GM12874 (cell line): ENCODE measurements around the gene UVRAG.

ENCODE experiments used
- TF ChIP-seq, protein P1 (sequence below): IDR thresholded peaks from 2 replicates; pipeline ENCODE4 v1.5.1; 2011; ENCODE audit warnings: low read depth, mild to moderate bottlenecking, control low read depth, low read length, moderate library complexity; ENCODE audit not compliant: insufficient read depth

Gene UVRAG

DNA sequence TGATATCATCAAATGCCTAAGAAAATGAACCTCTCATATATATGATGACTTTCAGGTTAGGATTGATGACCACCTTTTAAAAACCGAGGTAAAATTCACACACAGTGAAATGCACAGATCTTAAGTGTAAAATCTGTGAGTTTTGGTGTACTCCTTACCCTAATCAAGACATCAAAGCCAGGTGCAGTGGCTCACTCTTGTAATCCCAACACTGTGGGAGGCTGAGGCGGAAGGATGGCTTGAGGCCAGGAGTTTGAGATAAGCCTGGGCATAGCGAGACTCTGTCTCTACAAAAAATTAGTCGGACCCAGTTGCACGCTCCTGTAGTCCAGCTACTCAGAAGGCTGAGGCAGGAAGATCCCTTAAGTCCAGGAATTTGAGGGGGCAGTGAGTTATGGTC is 140.4 kb downstream of the UVRAG start:
- TF ChIP-seq, protein P1, sequence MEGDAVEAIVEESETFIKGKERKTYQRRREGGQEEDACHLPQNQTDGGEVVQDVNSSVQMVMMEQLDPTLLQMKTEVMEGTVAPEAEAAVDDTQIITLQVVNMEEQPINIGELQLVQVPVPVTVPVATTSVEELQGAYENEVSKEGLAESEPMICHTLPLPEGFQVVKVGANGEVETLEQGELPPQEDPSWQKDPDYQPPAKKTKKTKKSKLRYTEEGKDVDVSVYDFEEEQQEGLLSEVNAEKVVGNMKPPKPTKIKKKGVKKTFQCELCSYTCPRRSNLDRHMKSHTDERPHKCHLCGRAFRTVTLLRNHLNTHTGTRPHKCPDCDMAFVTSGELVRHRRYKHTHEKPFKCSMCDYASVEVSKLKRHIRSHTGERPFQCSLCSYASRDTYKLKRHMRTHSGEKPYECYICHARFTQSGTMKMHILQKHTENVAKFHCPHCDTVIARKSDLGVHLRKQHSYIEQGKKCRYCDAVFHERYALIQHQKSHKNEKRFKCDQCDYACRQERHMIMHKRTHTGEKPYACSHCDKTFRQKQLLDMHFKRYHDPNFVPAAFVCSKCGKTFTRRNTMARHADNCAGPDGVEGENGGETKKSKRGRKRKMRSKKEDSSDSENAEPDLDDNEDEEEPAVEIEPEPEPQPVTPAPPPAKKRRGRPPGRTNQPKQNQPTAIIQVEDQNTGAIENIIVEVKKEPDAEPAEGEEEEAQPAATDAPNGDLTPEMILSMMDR: no peak

DNA sequence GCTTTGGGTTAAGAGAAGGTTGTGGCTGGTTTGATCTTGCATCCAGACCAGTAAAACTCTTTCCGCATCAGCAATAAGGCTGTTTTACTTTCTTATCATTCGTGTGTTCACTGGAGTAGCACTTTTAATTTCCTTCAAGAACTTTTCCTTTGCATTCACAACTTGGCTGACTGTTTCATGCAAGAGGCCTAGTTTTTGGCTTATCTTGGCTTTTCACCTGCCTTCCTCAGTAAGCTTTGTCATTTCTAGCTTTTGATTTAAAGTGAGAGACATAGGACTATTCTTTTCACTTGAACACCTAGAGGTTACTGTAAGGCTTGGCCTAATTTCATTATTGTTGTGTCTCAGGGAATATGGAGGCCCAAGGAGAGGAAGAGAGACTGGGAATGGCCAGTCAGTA is 144.5 kb downstream of the UVRAG start:
- TF ChIP-seq, protein P1: no peak

DNA sequence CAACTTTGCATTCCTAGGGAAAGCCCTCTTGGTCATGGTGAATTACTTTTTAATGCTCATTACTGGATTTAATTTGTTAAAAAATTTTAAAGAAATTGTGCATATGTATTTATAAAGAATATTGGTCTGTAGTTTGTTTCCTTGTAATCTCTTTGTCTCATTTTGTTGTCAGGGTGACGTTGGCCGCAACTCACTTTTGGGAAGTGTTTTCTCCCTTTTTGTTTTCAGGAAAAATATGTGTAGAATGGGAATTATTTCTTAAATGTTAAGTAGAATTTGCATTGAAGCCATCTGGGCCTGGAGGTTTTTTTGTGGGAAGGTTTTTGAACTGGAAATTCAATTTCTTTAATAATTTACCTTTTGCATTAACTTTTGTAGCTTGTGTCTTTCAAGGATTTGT is 149.1 kb downstream of the UVRAG start:
- TF ChIP-seq, protein P1: no peak

DNA sequence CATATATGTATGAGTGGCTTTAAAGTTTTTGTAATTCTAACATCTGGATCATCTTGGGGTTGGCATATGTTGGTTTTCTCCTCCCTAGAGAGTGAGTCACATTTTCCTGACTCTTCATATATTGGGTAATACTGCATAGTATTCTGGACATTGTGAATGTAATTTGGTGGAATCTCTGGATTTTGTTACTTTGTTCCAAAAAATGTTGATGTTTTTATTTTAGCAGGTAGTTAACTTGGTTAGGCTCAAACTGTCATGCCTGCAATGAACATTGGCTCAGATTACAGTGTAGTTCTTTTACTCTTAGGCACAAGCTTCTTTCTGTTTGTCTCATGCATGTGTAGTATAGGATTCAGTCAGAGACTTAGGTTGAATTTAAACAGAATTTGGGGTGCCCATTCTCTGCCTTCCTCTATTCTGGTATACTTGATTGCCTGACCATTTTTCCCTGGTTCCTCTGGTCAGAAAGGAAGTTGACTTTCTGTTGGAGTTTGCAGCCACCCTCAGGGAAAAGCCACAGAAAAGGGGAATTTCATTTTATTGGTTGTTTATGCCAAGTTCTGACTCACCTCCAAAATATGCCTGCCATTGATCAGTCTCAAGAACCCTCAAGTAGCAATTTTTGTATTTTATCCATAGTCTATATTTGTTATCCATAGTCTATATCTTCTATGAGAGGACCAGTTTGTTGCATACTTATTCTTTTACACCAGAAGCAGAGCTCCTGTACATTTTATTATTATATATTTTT is 151.7 kb downstream of the UVRAG start:
- TF ChIP-seq, protein P1: no peak

DNA sequence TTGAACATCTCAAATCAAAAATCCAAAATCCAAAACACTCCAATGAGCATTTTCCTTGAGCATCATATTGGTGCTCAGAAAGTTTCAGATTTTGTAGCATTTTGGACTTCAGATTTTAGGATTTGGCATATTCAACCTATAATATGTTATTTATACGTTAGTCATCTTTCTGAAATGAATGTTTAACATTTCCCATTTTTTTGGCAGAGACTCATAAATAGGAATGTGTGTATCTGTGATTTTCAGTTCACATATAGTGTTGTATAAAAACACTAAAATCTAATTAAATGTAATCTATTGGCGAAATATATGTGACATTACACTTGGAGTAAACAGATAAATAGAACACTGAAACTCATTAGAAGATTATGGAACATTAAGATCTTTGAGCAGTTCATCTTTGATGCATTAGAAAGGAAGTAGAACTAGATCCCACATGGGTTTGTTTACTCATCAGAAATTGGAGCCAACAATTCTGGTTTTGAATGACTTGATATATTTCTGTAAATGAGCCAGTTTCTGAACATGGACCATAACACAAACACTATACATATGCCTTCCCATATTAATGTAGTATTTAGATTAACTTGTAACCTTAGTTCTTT is 153.1 kb downstream of the UVRAG start:
- TF ChIP-seq, protein P1: no peak

DNA sequence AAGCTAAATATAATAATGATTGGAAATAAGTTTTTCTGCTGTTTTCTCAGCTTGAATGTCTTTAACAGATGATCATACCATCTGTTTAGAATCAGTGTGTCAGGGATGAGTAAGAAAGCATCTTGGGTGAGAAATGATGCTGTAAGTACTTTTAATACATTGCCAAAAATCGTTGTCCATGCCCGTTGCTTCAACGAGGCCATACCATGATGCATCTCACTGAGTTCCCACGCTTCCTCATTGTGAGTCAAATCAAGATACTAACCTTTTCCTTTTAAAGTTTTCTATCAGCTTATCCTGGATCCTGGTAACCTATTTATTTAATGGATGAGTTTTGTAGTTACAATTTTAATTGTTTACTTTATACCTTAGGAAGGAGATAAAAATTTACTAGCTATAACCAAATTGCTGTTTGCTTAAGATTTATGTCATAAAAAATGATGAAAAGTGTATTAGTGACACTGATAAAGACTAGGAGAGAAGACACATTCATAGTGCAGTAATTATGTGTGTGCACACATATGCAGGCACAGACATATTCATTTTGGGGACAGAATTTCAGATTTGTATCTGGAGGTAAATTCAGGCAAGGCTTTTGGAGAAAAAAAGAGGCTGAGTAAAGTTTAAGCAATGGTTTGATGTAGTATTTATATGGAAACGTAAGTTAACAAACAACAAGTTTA is 154.8 kb downstream of the UVRAG start:
- TF ChIP-seq, protein P1: no peak

DNA sequence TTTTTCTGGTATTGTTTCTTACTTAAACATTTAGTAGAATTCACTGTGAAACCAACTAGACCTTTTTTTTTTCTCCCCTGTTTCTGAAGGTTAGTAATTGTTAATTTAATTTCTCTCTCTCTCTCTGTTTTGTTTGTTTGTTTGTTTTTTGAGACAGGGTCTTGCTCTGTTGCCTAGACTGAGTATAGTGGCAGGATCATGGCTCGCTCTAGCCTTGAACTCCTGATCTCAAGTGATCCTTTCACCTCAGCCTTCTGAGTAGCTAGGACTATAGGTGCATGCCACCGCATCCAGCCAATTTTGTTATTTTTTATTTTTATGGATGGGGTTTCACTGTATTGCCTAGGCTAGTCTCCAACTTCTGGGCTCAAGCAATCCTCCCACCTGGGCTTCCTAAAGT is 165.0 kb downstream of the UVRAG start:
- TF ChIP-seq, protein P1: no peak
